GM19395 (cell line): ENCODE results near the gene PTPRN2.
"Not testable (repeated sequence)": the region's sequence is repeated elsewhere in the genome, so short reads cannot be mapped to it uniquely, and the experiment has no call there.

Experiments
- ATAC-seq: cut with Tn5 transposase; IDR thresholded peaks from one replicate; pipeline ENCODE4 v1.9.1; 2021; ENCODE audit warnings: mild to moderate bottlenecking, moderate library complexity; ENCODE audit not compliant: unreplicated experiment

The PTPRN2 gene

GRCh38 chr7:158447151-158447505 is 140.5 kb downstream of the PTPRN2 start:
- ATAC-seq = no peak

GRCh38 chr7:158446706-158447105 is 140.9 kb downstream of the PTPRN2 start:
- no peak for ATAC-seq

GRCh38 chr7:158446281-158446680 is 141.3 kb downstream of the PTPRN2 start:
- ATAC-seq = no peak

- no peak for ATAC-seq
Observed at GRCh38 chr7:158445421-158446175, 142.0 kb downstream of the PTPRN2 start.

- ATAC-seq = no peak
Observed at GRCh38 chr7:158444501-158445420, 142.9 kb downstream of the PTPRN2 start.

GRCh38 chr7:158443688-158444483 is 143.7 kb downstream of the PTPRN2 start:
- ATAC-seq = no peak

GRCh38 chr7:158443014-158443687 is 144.5 kb downstream of the PTPRN2 start:
- no peak for ATAC-seq

GRCh38 chr7:158442260-158442659 is 145.4 kb downstream of the PTPRN2 start:
- ATAC-seq = no peak

GRCh38 chr7:158439035-158439434 is 148.6 kb downstream of the PTPRN2 start:
- no peak for ATAC-seq

- ATAC-seq = no peak
Observed at GRCh38 chr7:158432369-158433341, 155.0 kb downstream of the PTPRN2 start.

- ATAC-seq = no peak
Observed at GRCh38 chr7:158431941-158432347, 155.7 kb downstream of the PTPRN2 start.

- no peak for ATAC-seq
Observed at GRCh38 chr7:158431055-158431940, 156.3 kb downstream of the PTPRN2 start.

GRCh38 chr7:158430308-158431034 is 157.2 kb downstream of the PTPRN2 start:
- no peak for ATAC-seq

GRCh38 chr7:158428837-158429753 is 158.5 kb downstream of the PTPRN2 start:
- no peak for ATAC-seq

GRCh38 chr7:158428131-158428836 is 159.3 kb downstream of the PTPRN2 start:
- no peak for ATAC-seq

GRCh38 chr7:158425676-158426075 is 161.9 kb downstream of the PTPRN2 start:
- not testable (repeated sequence) for ATAC-seq
